Endometrial microvascular endothelial cells (primary cell): ENCODE data around the gene SHC2. TPM values are rescaled to one million over a fixed set of nuclear protein-coding genes. Genes with fewer than 3 reads are reported as not detected.
"Not testable (repeated sequence)": the region's sequence is repeated elsewhere in the genome, so short reads cannot be mapped to it uniquely, and the experiment has no call there.

Experiments used
- in situ Hi-C: cut with HindIII; loops from 2 replicates; pipeline ENCODE4 v1.10.0; 2017; ENCODE audit warnings: low sequenced_read_pairs, low pct_unique_long_range_greater_than_20kb; ENCODE audit errors: inconsistent ontology term
- total RNA-seq: library from RNA; depleted of rRNA; stranded (reverse); fragments of >200 nt; gene quantifications from one replicate; pipeline ENCODE4 v1.2.3, GENCODE V29; 2015; ENCODE audit errors: inconsistent ontology term

The SHC2 gene
- total RNA-seq, 1 donor from 2014 or later = 0.37 TPM

- in situ Hi-C loops = no loop called here
Observed at GRCh38 chr19:435056-435706, 25.7 kb downstream of the SHC2 start.

DNA sequence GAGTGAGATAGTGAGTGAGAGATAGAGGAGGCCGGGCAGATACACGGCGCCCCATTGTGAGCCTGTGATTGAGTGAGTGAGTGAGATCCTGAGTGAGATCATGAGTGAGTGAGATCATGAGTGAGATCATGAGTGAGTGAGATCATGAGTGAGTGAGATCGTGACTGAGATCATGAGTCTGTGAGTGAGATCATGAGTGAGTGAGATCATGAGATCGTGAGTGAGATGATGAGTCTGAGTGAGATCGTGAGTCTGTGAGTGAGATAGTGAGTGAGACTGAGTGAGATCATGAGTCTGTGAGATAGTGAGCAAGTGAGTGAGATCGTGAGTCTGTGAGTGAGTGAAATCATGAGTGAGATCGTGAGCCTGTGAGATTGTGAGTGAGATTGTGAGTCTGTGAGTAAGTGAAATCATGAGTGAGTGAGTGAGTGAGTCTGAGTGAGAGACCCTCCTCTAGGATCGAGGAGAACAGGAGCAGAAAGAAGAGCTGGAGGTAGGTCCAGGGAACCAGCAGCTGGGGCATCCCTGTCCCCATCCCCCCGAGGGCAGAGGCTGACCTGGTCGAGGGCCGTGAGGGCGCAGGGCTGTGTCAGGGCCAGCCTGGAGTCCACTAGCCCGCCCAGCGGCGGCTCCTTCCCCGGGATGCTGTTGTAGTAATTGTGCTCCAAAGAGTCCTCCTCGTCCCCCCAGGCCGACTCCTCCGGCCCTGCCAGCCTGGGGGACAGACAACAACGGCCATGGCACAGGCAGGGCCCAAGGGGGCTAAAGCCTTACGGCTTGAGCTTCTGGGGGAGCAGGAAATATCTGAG is 26.5 kb downstream of the SHC2 start:
- in situ Hi-C loops = no loop called here

- in situ Hi-C loops = no loop called here
Observed at GRCh38 chr19:430701-431100, 30.1 kb downstream of the SHC2 start.

- in situ Hi-C loops = no loop called here
Observed at GRCh38 chr19:428149-428548, 32.7 kb downstream of the SHC2 start.

- in situ Hi-C loops = not testable (repeated sequence)
Observed at GRCh38 chr19:427675-428074, 33.2 kb downstream of the SHC2 start.

- in situ Hi-C loops = no loop called here
Observed at GRCh38 chr19:426725-427445, 33.9 kb downstream of the SHC2 start.

- in situ Hi-C loops = no loop called here
Observed at GRCh38 chr19:425056-425455, 35.8 kb downstream of the SHC2 start.

- in situ Hi-C loops = no loop called here
Observed at GRCh38 chr19:424546-424945, 36.3 kb downstream of the SHC2 start.

DNA sequence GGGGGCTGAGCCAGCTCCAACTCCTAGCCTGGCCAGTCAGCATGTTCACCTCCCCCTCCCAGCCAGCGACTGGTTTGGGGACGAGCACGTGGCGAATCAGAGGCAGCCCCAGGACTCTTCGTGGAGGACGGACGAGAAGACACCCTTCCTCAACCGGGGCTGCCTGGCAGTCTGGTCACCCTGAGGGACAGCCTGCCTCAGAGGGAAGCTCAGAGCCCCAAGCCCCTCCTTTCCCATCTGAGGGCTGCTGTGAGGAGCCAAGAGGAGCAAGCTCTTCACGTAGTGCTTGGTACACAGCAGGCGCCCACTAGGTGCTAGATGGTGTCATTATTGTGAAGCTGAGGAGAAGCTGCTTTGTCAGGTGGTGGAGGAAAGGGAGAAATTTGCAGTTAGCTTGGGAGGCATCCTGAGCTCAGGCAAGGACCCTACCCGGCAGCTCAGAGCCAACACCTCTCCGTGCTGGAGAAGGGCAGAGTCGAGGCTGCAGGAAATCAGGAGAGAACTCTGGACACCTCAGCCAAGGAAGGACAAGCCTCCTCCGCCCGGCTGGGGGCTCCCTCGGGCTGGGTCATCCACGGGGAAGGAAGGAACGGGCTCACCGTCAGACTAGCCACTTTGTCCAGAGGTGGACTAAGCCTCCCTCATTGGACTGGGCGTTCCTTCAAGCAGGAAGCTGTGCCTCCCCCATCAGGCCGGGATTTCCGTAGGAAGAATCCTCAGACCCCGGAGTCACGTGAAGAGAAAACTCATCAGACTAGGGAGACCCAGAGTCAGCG is 37.0 kb downstream of the SHC2 start:
- in situ Hi-C loops = no loop called here

DNA sequence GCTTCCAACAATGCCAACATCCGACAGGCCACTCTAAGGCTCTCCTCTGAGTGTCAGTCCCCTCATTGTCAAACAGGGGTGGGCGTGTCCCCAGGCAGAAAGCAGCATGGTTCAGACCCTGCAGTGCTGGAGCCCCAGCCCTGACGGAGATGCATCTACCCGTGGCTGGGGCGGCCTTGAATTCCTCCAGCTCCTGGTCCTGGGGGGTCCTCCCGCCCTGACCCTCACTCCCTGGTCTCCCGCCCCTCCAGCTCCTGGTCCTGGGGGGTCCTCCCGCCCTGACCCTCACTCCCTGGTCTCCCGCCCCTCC is 38.0 kb downstream of the SHC2 start:
- in situ Hi-C loops = not testable (repeated sequence)

GRCh38 chr19:422213-422916 is 38.5 kb downstream of the SHC2 start:
- in situ Hi-C loops = no loop called here

DNA sequence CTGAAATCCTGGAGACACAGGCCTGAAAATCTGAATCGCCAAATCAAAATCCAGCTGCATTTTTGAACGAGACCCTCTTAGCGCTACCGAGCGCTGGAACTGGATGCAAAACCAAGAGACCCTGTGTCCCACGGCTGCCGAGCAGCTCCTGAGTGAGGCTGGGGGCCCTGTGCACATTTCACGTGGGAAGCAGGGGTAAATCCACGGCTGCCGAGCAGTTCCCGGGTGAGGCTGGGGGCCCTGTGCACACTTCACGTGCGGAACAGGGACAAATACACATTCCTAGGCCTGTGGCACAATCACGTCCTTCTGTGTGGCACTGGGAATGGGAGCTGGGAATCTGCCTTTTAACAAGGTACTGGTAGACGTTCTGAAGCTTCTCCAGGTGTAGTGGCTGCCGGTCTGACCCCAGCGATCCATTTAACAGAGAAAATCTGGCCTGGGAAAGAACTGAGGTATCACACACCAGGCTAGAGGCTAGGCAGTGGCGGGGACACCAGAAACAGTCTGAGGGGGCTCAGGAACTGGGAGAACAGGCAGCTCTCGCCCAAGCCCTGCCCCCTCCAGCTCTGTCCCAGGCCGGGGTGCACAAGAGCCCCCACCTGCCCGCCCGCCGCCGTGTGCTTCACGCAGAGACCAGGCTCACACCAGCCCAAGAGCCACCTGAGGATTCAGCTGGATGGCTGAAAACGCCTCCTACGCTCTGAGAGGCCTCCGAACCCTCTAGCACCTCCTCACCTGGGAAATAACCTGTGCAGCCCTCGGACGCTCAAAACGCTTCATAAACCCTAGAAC is 40.9 kb downstream of the SHC2 start:
- in situ Hi-C loops = no loop called here

DNA sequence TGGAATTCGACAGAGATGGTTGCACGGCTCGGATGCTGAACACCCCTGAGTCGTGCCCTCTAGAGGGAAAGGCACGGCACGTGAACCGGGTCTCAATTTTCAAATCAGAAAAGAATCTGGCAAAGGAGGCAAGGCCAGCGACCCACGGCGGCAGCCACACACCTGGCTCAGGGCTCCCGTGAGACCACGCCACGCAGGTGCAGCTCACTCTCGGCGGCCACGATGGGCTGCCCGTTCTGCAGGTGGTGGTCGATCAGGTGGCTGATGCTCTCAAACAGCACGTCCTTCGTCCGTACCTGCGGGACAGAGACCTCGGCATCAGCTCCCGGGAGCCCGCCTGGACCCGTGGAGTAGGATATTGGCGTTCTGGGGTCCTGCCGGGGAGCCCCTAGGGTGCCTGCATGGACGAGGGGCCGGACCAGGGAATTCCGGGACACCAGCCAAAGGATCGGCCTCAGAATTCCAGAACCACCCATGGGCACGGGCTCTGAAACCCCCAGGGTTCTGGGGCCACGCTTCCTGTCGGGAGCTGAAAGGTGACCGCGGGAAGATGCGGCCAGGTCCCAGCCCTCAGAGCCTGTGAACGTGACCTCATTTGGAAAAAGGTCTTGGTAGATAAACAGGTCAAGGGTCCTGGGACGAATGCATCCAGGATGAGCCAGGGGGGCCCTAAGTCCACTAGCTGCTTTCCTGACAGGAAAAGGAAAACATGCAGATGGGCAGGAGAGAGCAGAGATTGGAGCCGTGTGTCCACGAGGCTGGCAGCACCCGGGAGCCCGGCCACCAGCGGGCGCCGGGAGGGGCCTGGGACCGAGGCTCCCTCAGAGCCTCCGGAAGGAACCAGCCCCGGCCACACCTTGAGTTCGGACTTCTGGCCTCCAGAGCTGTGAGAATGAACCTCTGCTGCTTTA is 41.8 kb downstream of the SHC2 start:
- in situ Hi-C loops = no loop called here

- in situ Hi-C loops = no loop called here
Observed at GRCh38 chr19:416416-416815, 44.4 kb downstream of the SHC2 start.

DNA sequence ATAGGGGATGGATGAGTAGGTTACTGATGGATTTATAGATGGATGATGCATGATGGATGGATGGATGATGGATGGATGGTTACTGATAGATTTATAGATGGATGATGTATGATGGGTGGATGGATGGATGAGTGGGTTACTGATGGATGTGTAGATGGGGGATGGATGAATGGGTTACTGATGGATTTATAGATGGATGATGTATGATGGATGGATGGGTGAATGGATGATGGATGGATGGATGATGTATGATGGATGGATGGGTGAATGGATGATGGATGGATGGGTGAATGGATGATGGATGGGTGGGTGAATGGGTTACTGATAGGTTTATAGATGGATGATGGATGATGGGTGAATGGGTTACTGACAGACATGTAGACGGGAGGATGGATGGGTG is 45.5 kb downstream of the SHC2 start:
- in situ Hi-C loops = no loop called here

- in situ Hi-C loops = no loop called here
Observed at GRCh38 chr19:413756-414420, 46.9 kb downstream of the SHC2 start.
